ENCODE measurements around the gene LARP7.
A peak's percentile ranks its signal among the peaks of the same experiment; 100 is the strongest.
"Not testable (repeated sequence)": the region's sequence is repeated elsewhere in the genome, so short reads cannot be mapped to it uniquely, and the experiment has no call there.

Gene LARP7

DNA sequence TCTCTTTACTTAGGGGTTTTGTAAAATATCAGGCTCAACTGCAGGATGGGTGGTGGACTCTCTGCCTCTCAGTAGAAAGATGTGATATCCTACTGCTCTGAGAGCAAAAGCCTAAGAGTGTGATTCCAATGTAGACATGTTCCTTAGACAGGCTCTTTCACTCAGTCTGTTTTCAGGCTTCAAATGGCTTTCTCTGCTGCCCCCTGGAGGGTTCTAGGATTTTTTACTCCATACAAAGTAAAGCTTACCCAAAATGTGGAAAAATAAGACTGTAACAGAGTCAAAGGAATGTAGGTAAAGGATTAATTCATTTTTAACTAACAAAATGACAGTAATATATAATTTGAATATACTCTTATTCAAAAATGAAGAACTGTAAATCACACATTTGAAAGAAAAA lies 32.4 kb upstream of the LARP7 start:
- no peaks in the 10 kb centered on the region for H3K27me3 ChIP-seq (ENCODE audit: insufficient read depth, low read length, poor library complexity, severe bottlenecking)
- no peaks in the 10 kb centered on the region for H3K79me2 ChIP-seq (ENCODE audit: insufficient read depth, low read length)
- H3K36me3 ChIP-seq (ENCODE audit: insufficient read depth, low read length) = peaks cover 20% of the 10 kb centered on the region; the same call in 1 of the 2 replicates
- no peak overlapping the region for H3K4me3 ChIP-seq (ENCODE audit: low read length, poor library complexity, severe bottlenecking)
- no peak overlapping the region for H3K9ac ChIP-seq (ENCODE audit: low read depth, low read length, poor library complexity, severe bottlenecking)
- H3K9me2 ChIP-seq (replicated peaks; ENCODE audit: low read depth, low read length) = no peaks in the 10 kb centered on the region
- H3K4me1 ChIP-seq (ENCODE audit: insufficient read depth, low read length, poor library complexity, severe bottlenecking) = no peaks in the 10 kb centered on the region
- no peak overlapping the region for H3K4me2 ChIP-seq (ENCODE audit: low read depth, low read length, poor library complexity, severe bottlenecking)
- no peaks in the 10 kb centered on the region for H3F3A ChIP-seq (ENCODE audit: low read depth)
- TF ChIP-seq, protein P1, sequence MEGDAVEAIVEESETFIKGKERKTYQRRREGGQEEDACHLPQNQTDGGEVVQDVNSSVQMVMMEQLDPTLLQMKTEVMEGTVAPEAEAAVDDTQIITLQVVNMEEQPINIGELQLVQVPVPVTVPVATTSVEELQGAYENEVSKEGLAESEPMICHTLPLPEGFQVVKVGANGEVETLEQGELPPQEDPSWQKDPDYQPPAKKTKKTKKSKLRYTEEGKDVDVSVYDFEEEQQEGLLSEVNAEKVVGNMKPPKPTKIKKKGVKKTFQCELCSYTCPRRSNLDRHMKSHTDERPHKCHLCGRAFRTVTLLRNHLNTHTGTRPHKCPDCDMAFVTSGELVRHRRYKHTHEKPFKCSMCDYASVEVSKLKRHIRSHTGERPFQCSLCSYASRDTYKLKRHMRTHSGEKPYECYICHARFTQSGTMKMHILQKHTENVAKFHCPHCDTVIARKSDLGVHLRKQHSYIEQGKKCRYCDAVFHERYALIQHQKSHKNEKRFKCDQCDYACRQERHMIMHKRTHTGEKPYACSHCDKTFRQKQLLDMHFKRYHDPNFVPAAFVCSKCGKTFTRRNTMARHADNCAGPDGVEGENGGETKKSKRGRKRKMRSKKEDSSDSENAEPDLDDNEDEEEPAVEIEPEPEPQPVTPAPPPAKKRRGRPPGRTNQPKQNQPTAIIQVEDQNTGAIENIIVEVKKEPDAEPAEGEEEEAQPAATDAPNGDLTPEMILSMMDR (conservative IDR thresholded peaks at IDR 0.05; ENCODE audit: low read length) = peak; percentile 81
- no peak for TF ChIP-seq EZH2phosphoT487 (IDR thresholded peaks at IDR 0.05; ENCODE audit: borderline replicate concordance)
- H3K9me3 ChIP-seq (ENCODE audit: insufficient read depth, low read depth, low read length) = no peaks in the 10 kb centered on the region
- no peaks in the 10 kb centered on the region for H4K20me1 ChIP-seq (ENCODE audit: insufficient read depth, low read length, poor library complexity, severe bottlenecking)
- 0 out of 2 replicates have a peak overlapping the region, but pooled peaks have one; percentile 14 for H2AFZ ChIP-seq (ENCODE audit: low read length)

DNA sequence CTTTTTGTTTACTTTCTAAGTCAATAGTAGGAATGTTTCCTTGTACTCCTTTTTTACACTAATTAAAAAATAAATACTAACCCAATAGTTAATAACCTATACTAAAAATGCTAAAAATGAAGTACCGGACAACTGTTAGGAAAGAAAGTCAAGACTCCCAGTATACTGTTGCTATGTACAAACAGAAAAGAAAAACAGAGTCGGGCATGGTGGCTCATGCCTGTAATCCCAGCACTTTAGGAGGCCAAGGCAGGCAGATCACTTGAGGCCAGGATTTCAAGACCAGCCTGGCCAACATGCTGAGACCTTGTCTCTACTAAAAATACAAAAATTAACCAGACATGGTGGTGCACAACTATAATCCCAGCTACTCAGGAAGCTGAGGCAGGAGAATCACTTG lies 24.1 kb upstream of the LARP7 start:
- H3K27me3 ChIP-seq (ENCODE audit: insufficient read depth, low read length, poor library complexity, severe bottlenecking); H3K79me2 ChIP-seq (ENCODE audit: insufficient read depth, low read length); H3F3A ChIP-seq (ENCODE audit: low read depth); H3K4me3 ChIP-seq (ENCODE audit: low read length, poor library complexity, severe bottlenecking); H3K9me2 ChIP-seq (replicated peaks; ENCODE audit: low read depth, low read length); H3K4me2 ChIP-seq (ENCODE audit: low read depth, low read length, poor library complexity, severe bottlenecking); H3K4me1 ChIP-seq (ENCODE audit: insufficient read depth, low read length, poor library complexity, severe bottlenecking); H2AFZ ChIP-seq (ENCODE audit: low read length); H4K20me1 ChIP-seq (ENCODE audit: insufficient read depth, low read length, poor library complexity, severe bottlenecking); H3K9ac ChIP-seq (ENCODE audit: low read depth, low read length, poor library complexity, severe bottlenecking); H3K9me3 ChIP-seq (ENCODE audit: insufficient read depth, low read depth, low read length); H3K36me3 ChIP-seq (ENCODE audit: insufficient read depth, low read length): not testable (repeated sequence)

DNA sequence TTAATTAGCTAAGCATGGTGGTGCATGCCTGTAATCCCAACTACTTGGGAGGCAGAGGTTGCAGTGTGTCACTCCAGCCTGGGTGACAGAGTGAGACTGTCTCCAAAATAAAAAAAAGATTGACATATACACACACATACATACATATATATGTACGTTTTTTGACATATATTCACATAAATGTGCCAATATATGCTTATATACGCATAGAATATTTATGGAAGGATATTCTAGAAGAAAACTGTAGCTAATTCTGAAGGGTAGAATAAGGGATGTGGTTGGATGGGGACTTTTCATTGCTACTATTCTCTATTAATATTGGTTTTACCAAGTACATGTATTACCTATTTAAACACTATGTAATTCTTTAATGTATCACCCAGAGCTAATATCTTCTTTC lies 20.0 kb upstream of the LARP7 start:
- H3K9ac ChIP-seq (ENCODE audit: low read depth, low read length, poor library complexity, severe bottlenecking) = no peak overlapping the region

DNA sequence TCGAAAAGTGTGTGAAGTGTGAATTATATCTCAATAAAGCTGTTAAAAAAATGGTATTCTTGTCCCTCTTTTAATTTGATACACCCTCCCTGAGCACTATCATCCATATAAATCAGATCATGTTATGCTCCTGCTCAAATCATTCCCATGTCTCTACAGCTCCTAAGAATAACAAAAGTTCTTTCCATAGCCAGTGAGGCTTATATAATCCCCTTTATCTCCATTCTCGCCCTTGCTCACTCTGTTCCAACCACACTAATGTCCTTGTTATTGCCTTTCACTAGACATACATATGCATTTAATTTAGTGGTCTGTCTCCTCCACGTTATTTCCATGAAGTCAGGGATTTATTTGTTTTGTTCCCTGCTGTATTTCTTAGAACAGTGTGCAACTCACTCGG lies 10.7 kb upstream of the LARP7 start:
- Histone ChIP-seq H3K27me3 (ENCODE audit: insufficient read depth, low read length, poor library complexity, severe bottlenecking) (no peaks in the 10 kb centered on the region), H3K4me2 (ENCODE audit: low read depth, low read length, poor library complexity, severe bottlenecking) (no peak overlapping the region), H2AFZ (ENCODE audit: low read length) (no peak overlapping the region), H3K79me2 (ENCODE audit: insufficient read depth, low read length) (no peaks in the 10 kb centered on the region), H3K4me3 (ENCODE audit: low read length, poor library complexity, severe bottlenecking) (no peak overlapping the region), H3K9me3 (ENCODE audit: insufficient read depth, low read depth, low read length) (no peaks in the 10 kb centered on the region), H3K36me3 (ENCODE audit: insufficient read depth, low read length) (peaks cover 38% of the 10 kb centered on the region), H3K9ac (ENCODE audit: low read depth, low read length, poor library complexity, severe bottlenecking) (no peak overlapping the region), H3F3A (ENCODE audit: low read depth) (no peaks in the 10 kb centered on the region), H3K9me2 (replicated peaks; ENCODE audit: low read depth, low read length) (no peaks in the 10 kb centered on the region), H3K4me1 (ENCODE audit: insufficient read depth, low read length, poor library complexity, severe bottlenecking) (no peaks in the 10 kb centered on the region), H4K20me1 (ENCODE audit: insufficient read depth, low read length, poor library complexity, severe bottlenecking) (no peaks in the 10 kb centered on the region)
- no peak for TF ChIP-seq EZH2phosphoT487 (IDR thresholded peaks at IDR 0.05; ENCODE audit: borderline replicate concordance)
- TF ChIP-seq, protein P1 (conservative IDR thresholded peaks at IDR 0.05; ENCODE audit: low read length) = no peak

More for the DNA sequence above, 20.0 kb upstream of the LARP7 start:
- TF ChIP-seq, protein P1 (conservative IDR thresholded peaks at IDR 0.05; ENCODE audit: low read length) = no peak
- no peak for TF ChIP-seq EZH2phosphoT487 (IDR thresholded peaks at IDR 0.05; ENCODE audit: borderline replicate concordance)
- Histone ChIP-seq H3K4me3 (ENCODE audit: low read length, poor library complexity, severe bottlenecking) (no peak overlapping the region), H3K4me2 (ENCODE audit: low read depth, low read length, poor library complexity, severe bottlenecking) (no peak overlapping the region), H2AFZ (ENCODE audit: low read length) (no peak overlapping the region), H3K27me3 (ENCODE audit: insufficient read depth, low read length, poor library complexity, severe bottlenecking) (no peaks in the 10 kb centered on the region), H3K9me2 (replicated peaks; ENCODE audit: low read depth, low read length) (no peaks in the 10 kb centered on the region), H3K9me3 (ENCODE audit: insufficient read depth, low read depth, low read length) (no peaks in the 10 kb centered on the region), H3K79me2 (ENCODE audit: insufficient read depth, low read length) (no peaks in the 10 kb centered on the region), H4K20me1 (ENCODE audit: insufficient read depth, low read length, poor library complexity, severe bottlenecking) (no peaks in the 10 kb centered on the region), H3K36me3 (ENCODE audit: insufficient read depth, low read length) (peaks cover 23% of the 10 kb centered on the region; the same call in 1 of the 2 replicates), H3K4me1 (ENCODE audit: insufficient read depth, low read length, poor library complexity, severe bottlenecking) (no peaks in the 10 kb centered on the region), H3F3A (ENCODE audit: low read depth) (no peaks in the 10 kb centered on the region)

Measured in Loucy (cell line).